H1 (cell line): ENCODE results near the gene JPH3. TPM values are rescaled to one million over a fixed set of nuclear protein-coding genes. Genes with fewer than 3 reads are reported as not detected.

Source experiments
- CTCF ChIA-PET: fragments of 300-600 bp; sonication (Branson Sonifier 250); formaldehyde crosslinking; loops from one replicate; lab custom pipeline; 2021; ENCODE audit not compliant: partially characterized antibody; lab: Charles Lee
- POLR2A ChIA-PET: fragments of 300-600 bp; sonication (Branson Sonifier 250); formaldehyde crosslinking; loops from one replicate; lab custom pipeline; 2021; ENCODE audit warnings: inconsistent platforms; ENCODE audit not compliant: partially characterized antibody; lab: Charles Lee
- DNase-seq, 2 experiments: peaks; one replicate each; pipeline versions ENCODE4 v3.0.0 to v3.0.0-alpha.2; 2010 to 2022; ENCODE audit warnings: low spot score in 2 of 2, low read depth in 1 of 2, mixed read lengths in 1 of 2
- FAIRE-seq: peaks from 2 replicates; lab custom pipeline; 2011; peaks lifted over from hg19 to GRCh38; lab: Jason Lieb, UNC
- H2AFZ ChIP-seq: 2 replicates; pipeline ENCODE4 v1.8.1; 2012; ENCODE audit warnings: low read length, inconsistent platforms
- H2AK5ac ChIP-seq: 2 replicates; pipeline ENCODE4 v1.6.1; 2013; ENCODE audit warnings: low read depth, low read length
- H2BK120ac ChIP-seq: replicated peaks from 2 replicates; pipeline ENCODE3; 2013; ENCODE audit warnings: low read depth, low read length, inconsistent platforms
- H2BK12ac ChIP-seq: 2 replicates; pipeline ENCODE4 v1.6.1; 2013; ENCODE audit warnings: low read depth, low read length
- H2BK15ac ChIP-seq: 2 replicates; pipeline ENCODE4 v1.6.1; 2013; ENCODE audit warnings: low read length
- H2BK20ac ChIP-seq: 2 replicates; pipeline ENCODE4 v1.6.1; 2013; ENCODE audit warnings: low read length
- H2BK5ac ChIP-seq: 2 replicates; pipeline ENCODE4 v1.6.1; 2013; ENCODE audit warnings: low read depth, low read length
- H3K14ac ChIP-seq: 2 replicates; pipeline ENCODE4 v1.6.1; 2013; ENCODE audit warnings: inconsistent platforms; ENCODE audit not compliant: insufficient read length
- H3K18ac ChIP-seq: 2 replicates; pipeline ENCODE4 v1.6.1; 2013; ENCODE audit warnings: low read length; ENCODE audit errors: extremely low read depth
- H3K23ac ChIP-seq: 2 replicates; pipeline ENCODE4 v1.6.1; 2013; ENCODE audit warnings: inconsistent platforms; ENCODE audit not compliant: insufficient read length
- H3K23me2 ChIP-seq: 2 replicates; pipeline ENCODE4 v1.6.1; 2013; ENCODE audit warnings: low read depth, low read length
- H3K27ac ChIP-seq: 2 replicates; pipeline ENCODE4 v1.6.1; 2011; ENCODE audit warnings: low read depth, low read length, inconsistent platforms
- H3K27me3 ChIP-seq, 4 experiments: replicated peaks in 1 of 4; 1 replicate in 1 of 4; 2 replicates in 3 of 4; pipeline versions ENCODE4 v1.6.1 to v1.8.1; 2011 to 2013; ENCODE audit warnings: low read length in 3 of 4, mild to moderate bottlenecking in 3 of 4, inconsistent platforms in 2 of 4, mixed read lengths in 2 of 4, moderate library complexity in 1 of 4; ENCODE audit not compliant: control insufficient read depth in 3 of 4, insufficient read depth in 3 of 4; ENCODE audit errors: extremely low read depth in 1 of 4
- H3K36me3 ChIP-seq, 4 experiments: 2 replicates each; pipeline versions ENCODE4 v1.6.1 to v1.8.1; 2011 to 2013; ENCODE audit warnings: mild to moderate bottlenecking in 4 of 4, low read length in 3 of 4, moderate library complexity in 2 of 4, control low read depth in 1 of 4, inconsistent platforms in 1 of 4; ENCODE audit not compliant: insufficient read depth in 4 of 4, control insufficient read depth in 2 of 4
- H3K4ac ChIP-seq: replicated peaks from 2 replicates; pipeline ENCODE3; 2013; ENCODE audit warnings: low read length, low read depth, mixed read lengths, inconsistent platforms; ENCODE audit not compliant: insufficient read length
- H3K4me1 ChIP-seq, 4 experiments: replicated peaks in 1 of 4; 1 replicate in 1 of 4; 2 replicates in 3 of 4; pipeline versions ENCODE4 v1.6.1 to v1.8.1; 2011 to 2013; ENCODE audit warnings: low read length in 3 of 4, inconsistent platforms in 2 of 4, mixed read lengths in 1 of 4; ENCODE audit not compliant: insufficient read depth in 4 of 4, control insufficient read depth in 3 of 4
- H3K4me2 ChIP-seq, 2 experiments: 2 replicates each; pipeline versions ENCODE4 v1.6.1 to v1.8.1; 2011 to 2013; ENCODE audit warnings: low read depth in 2 of 2, low read length in 2 of 2, control low read depth in 1 of 2, inconsistent platforms in 1 of 2, mild to moderate bottlenecking in 1 of 2; ENCODE audit not compliant: insufficient read depth in 1 of 2
- H3K4me3 ChIP-seq, 4 experiments: fragments of 200-600, 300-600 bp in 1 of 4; sonication (generic), shearing (Covaris generic), sonication (Bioruptor Twin) in 1 of 4; 2 replicates each; pipeline versions ENCODE4 v1.5.1 to v1.8.1; 2011 to 2016; ENCODE audit warnings: low read length in 4 of 4, low read depth in 3 of 4, control low read depth in 2 of 4, inconsistent platforms in 2 of 4, mild to moderate bottlenecking in 2 of 4, mixed read lengths in 1 of 4, moderate library complexity in 1 of 4; ENCODE audit not compliant: insufficient read depth in 2 of 4; ENCODE audit errors: extremely low read depth in 1 of 4
- H3K56ac ChIP-seq: replicated peaks from 2 replicates; pipeline ENCODE3; 2013; ENCODE audit warnings: low read depth, mild to moderate bottlenecking, mixed read lengths, low read length, inconsistent platforms; ENCODE audit not compliant: insufficient read length
- H3K79me1 ChIP-seq: 2 replicates; pipeline ENCODE4 v1.6.1; 2013; ENCODE audit warnings: low read depth, low read length, control low read depth
- H3K79me2 ChIP-seq, 2 experiments: 2 replicates each; pipeline versions ENCODE4 v1.6.1 to v1.8.1; 2012 to 2013; ENCODE audit warnings: low read length in 2 of 2, mild to moderate bottlenecking in 2 of 2, inconsistent platforms in 1 of 2; ENCODE audit not compliant: insufficient read depth in 2 of 2, control insufficient read depth in 1 of 2
- H3K9ac ChIP-seq, 4 experiments: replicated peaks in 1 of 4; 1 replicate in 1 of 4; 2 replicates in 3 of 4; pipeline versions ENCODE4 v1.6.1 to v1.8.1; 2011 to 2013; ENCODE audit warnings: low read depth in 3 of 4, low read length in 3 of 4, control low read depth in 2 of 4, mild to moderate bottlenecking in 2 of 4, moderate library complexity in 2 of 4, inconsistent platforms in 1 of 4; ENCODE audit errors: extremely low read depth in 1 of 4
- H3K9me3 ChIP-seq, 2 experiments: 2 replicates each; pipeline versions ENCODE4 v1.6.1 to v1.8.1; 2012 to 2013; ENCODE audit warnings: mild to moderate bottlenecking in 2 of 2, moderate library complexity in 2 of 2, control low read depth in 1 of 2, inconsistent platforms in 1 of 2, low read depth in 1 of 2, low read length in 1 of 2, mixed read lengths in 1 of 2; ENCODE audit not compliant: insufficient read depth in 2 of 2
- H4K20me1 ChIP-seq, 2 experiments: replicated peaks in 1 of 2; 2 replicates each; pipeline versions ENCODE3 to v1.8.1; 2011 to 2013; ENCODE audit warnings: inconsistent platforms in 2 of 2, low read length in 2 of 2, mild to moderate bottlenecking in 1 of 2; ENCODE audit not compliant: insufficient read depth in 2 of 2, control insufficient read depth in 1 of 2
- H4K5ac ChIP-seq: 2 replicates; pipeline ENCODE4 v1.6.1; 2013; ENCODE audit warnings: low read length, low read depth, mixed read lengths, inconsistent platforms; ENCODE audit not compliant: insufficient read length
- H4K8ac ChIP-seq: 2 replicates; pipeline ENCODE4 v1.8.0; 2013; ENCODE audit warnings: mild to moderate bottlenecking, moderate library complexity, low read length, inconsistent platforms; ENCODE audit not compliant: insufficient read depth; ENCODE audit errors: extremely low read depth
- H4K91ac ChIP-seq: replicated peaks from 2 replicates; pipeline ENCODE3; 2013; ENCODE audit warnings: low read length, mixed read lengths, inconsistent platforms; ENCODE audit not compliant: insufficient read length
- BCL11A ChIP-seq, 2 experiments: IDR thresholded peaks; one replicate each; pipeline ENCODE4 v1.6.1; 2011; ENCODE audit warnings: low read depth in 2 of 2, low read length in 2 of 2, mild to moderate bottlenecking in 2 of 2
- CREB1 ChIP-seq: IDR thresholded peaks from 2 replicates; pipeline ENCODE4 v1.6.1; 2012; ENCODE audit warnings: inconsistent platforms
- EP300 ChIP-seq, 2 experiments: IDR thresholded peaks; 1 replicate in 1 of 2; 2 replicates in 1 of 2; pipeline ENCODE4 v1.6.1; 2011 to 2012; ENCODE audit warnings: low read depth in 2 of 2, low read length in 2 of 2, mild to moderate bottlenecking in 2 of 2, borderline replicate concordance in 1 of 2, inconsistent platforms in 1 of 2, moderate library complexity in 1 of 2
- KDM5A ChIP-seq: fragments of 200-600 bp; IDR thresholded peaks from 2 replicates; pipeline ENCODE4 v1.7.1; 2012; ENCODE audit warnings: mild to moderate bottlenecking, low read length, inconsistent platforms, mixed read lengths
- SAP30 ChIP-seq: fragments of 300-600 bp; sonication (generic); IDR thresholded peaks from 2 replicates; pipeline ENCODE4 v1.7.1; 2012; ENCODE audit warnings: low read length, moderate library complexity, mild to moderate bottlenecking, inconsistent platforms; ENCODE audit not compliant: insufficient read depth, insufficient replicate concordance
- USF2 ChIP-seq: IDR thresholded peaks from 2 replicates; pipeline ENCODE4 v1.6.1; 2011; ENCODE audit warnings: low read length, improper control_type of control experiment
- YY1 ChIP-seq: IDR thresholded peaks from 2 replicates; pipeline ENCODE4 v1.6.1; 2011; ENCODE audit warnings: low read depth, mild to moderate bottlenecking, low read length
- WGBS, 2 experiments: shearing (Covaris generic) in 1 of 2; methylation state at CpG; one replicate each; pipeline versions ENCODE4 v1.1.6 to v1.1.7; 2013 to 2015; ENCODE audit warnings: low lambda C conversion rate in 2 of 2, mixed read lengths in 2 of 2, inconsistent platforms in 1 of 2, low coverage in 1 of 2, missing lambda C conversion rate in 1 of 2; ENCODE audit not compliant: insufficient replicate concordance in 2 of 2, insufficient coverage in 1 of 2, insufficient read length in 1 of 2; ENCODE audit errors: extremely low coverage in 1 of 2, missing lambda C conversion rate in 1 of 2; 5-methylcytosine and 5-hydroxymethylcytosine counted together
- polyA plus RNA-seq, 7 experiments: library from polyadenylated mRNA; depleted of rRNA in 3 of 7; stranded (reverse) in 5 of 7; unstranded in 2 of 7; fragments of >200 nt in 5 of 7; fragments of 200-250 nt in 2 of 7; gene quantifications; 1 replicate in 5 of 7; 2 replicates in 1 of 7; 4 replicates in 1 of 7; pipeline versions ENCODE4 v1.2.1 to v1.2.3, GENCODE V29; 2011 to 2013; ENCODE audit warnings: missing spikeins in 2 of 7, mixed read lengths in 2 of 7
- total RNA-seq: library from RNA; stranded (reverse); fragmentation: NEBNext Ultra II Directional; extraction: Animal tissue kit (Norgen Biotek cat#: 25700); gene quantifications from 2 replicates; pipeline ENCODE4 v1.2.1, GENCODE V29; 2021
- TF ChIP-seq, protein P1 (sequence below): IDR thresholded peaks from 2 replicates; pipeline ENCODE4 v1.6.1; 2012; ENCODE audit warnings: inconsistent platforms

The JPH3 gene
- total and polyA plus RNA-seq, 2 of the 8 experiments (the other 6 are each of a cell fraction or from before 2014, with no cell fraction given): 10.3 to 28.3 TPM

GRCh38 chr16:87664792-87665191 lies 62.5 kb downstream of the JPH3 start:
- Histone ChIP-seq H4K5ac (no peak overlapping the region), H4K8ac (0 out of 2 replicates have a peak overlapping the region, but pooled peaks have one; percentile 3), H3K79me1 (peaks cover 2% of the 10 kb centered on the region), H2BK12ac (no peak overlapping the region), H2BK120ac (no peak overlapping the region), H2BK5ac (no peak overlapping the region), H3K27ac (no peak overlapping the region), H3K18ac (no peak overlapping the region), H3K23ac (no peak overlapping the region), H3K56ac (no peak overlapping the region), H4K20me1 (peaks cover 0 to 18% of the 10 kb centered on the region in 2 experiments), H3K27me3 (no peaks in the 10 kb centered on the region), H2BK15ac (no peak overlapping the region), H3K4me3 (no peak overlapping the region), H3K79me2 (no peaks in the 10 kb centered on the region), H2AFZ (no peak overlapping the region), H2BK20ac (no peak overlapping the region), H3K4me1 (peaks cover 0 to 7% (median 0%) of the 10 kb centered on the region in 4 experiments; a peak in 1 of 7 replicates), H3K23me2 (no peaks in the 10 kb centered on the region), H3K4ac (no peak overlapping the region), H4K91ac (no peak overlapping the region), H3K4me2 (no peak overlapping the region), H3K14ac (no peak overlapping the region), H3K36me3 (no peaks in the 10 kb centered on the region), H3K9me3 (no peaks in the 10 kb centered on the region), H2AK5ac (no peak overlapping the region), H3K9ac (no peak overlapping the region)
- POLR2A ChIA-PET: interaction anchor here (1.0 kb wide), 1 partner anchor 73 kb away, joined by 3 read pairs; no protein-coding TSS in a partner anchor
- TF ChIP-seq YY1 (no peak), BCL11A (IDR thresholded peaks at IDR 0.05; ENCODE audit: low read depth in 2 of 2, low read length in 2 of 2) (no peak), CREB1 (no peak), USF2 (no peak), SAP30 (no peak), EP300 (IDR thresholded peaks at IDR 0.05; ENCODE audit: borderline replicate concordance in 1 of 2, low read depth in 2 of 2, low read length in 2 of 2) (no peak), KDM5A (no peak)
- TF ChIP-seq, protein P1, sequence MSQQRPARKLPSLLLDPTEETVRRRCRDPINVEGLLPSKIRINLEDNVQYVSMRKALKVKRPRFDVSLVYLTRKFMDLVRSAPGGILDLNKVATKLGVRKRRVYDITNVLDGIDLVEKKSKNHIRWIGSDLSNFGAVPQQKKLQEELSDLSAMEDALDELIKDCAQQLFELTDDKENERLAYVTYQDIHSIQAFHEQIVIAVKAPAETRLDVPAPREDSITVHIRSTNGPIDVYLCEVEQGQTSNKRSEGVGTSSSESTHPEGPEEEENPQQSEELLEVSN: no peak
- FAIRE-seq (no peak), DNase-seq (no peak)
- CTCF ChIA-PET: interaction anchor here (0.9 to 2.4 kb wide), 11 partner anchors 10 to 250 kb away, joined by 3 to 8 read pairs (median 3); no protein-coding TSS in a partner anchor
- WGBS, 2 experiments: 87% methylated on average over 11 of the region's 11 CpGs; no CpG with 5 or more reads in 1 of the 2 experiments
